Smooth muscle cell of the umbilical artery (primary cell): Measurements from ENCODE around the gene LYSMD3. TPM values are rescaled to one million over a fixed set of nuclear protein-coding genes. Genes with fewer than 3 reads are reported as not detected.

ENCODE experiments used
- total RNA-seq: library from RNA; depleted of rRNA; stranded (reverse); fragments of >200 nt; gene quantifications from 2 replicates; pipeline ENCODE4 v1.2.3, GENCODE V29; 2014

Gene LYSMD3
- total RNA-seq: 21.1 and 34.3 TPM in 2 replicates

GRCh38 chr5:90529194-90529938 is at the start of gene LYSMD3:
LYSMD3 (minus strand) TSS chr5:90529584; CDS start chr5:90525289, 4,295 bp downstream.

GRCh38 chr5:90558344-90559192 is 29.2 kb upstream of the LYSMD3 start, which contains the start of gene ADGRV1:
ADGRV1 (plus strand) TSS chr5:90558797; CDS start chr5:90558896, 99 bp downstream.

GRCh38 chr5:90474235-90475107 is 54.9 kb downstream of the LYSMD3 start, which contains the start of the genes MBLAC2 and POLR3G:
MBLAC2 (minus strand) TSS chr5:90474771; CDS start chr5:90474292, 479 bp downstream.
POLR3G (plus strand) TSS chr5:90474864; CDS start chr5:90485568, 10,704 bp downstream.

Other genes starting within 250 kb of the LYSMD3 start
- 16.6 and 20.2 TPM in 2 replicates for gene CETN3, start 119.8 kb downstream of the LYSMD3 start, total RNA-seq
- 4.2 and 6.1 TPM in 2 replicates for gene MBLAC2, start 54.8 kb downstream of the LYSMD3 start, total RNA-seq
- gene POLR3G, start 54.7 kb downstream of the LYSMD3 start, total RNA-seq: 3.0 and 16.3 TPM in 2 replicates
- gene ADGRV1, start 29.2 kb upstream of the LYSMD3 start, total RNA-seq: 0.14 and 0.89 TPM in 2 replicates